ENCODE results near the gene TREM1. TPM values are rescaled to one million over a fixed set of nuclear protein-coding genes. Genes with fewer than 3 reads are reported as not detected.

The TREM1 gene
- total RNA-seq, 1 donor from 2014 or later, result 2.0 TPM

DNA sequence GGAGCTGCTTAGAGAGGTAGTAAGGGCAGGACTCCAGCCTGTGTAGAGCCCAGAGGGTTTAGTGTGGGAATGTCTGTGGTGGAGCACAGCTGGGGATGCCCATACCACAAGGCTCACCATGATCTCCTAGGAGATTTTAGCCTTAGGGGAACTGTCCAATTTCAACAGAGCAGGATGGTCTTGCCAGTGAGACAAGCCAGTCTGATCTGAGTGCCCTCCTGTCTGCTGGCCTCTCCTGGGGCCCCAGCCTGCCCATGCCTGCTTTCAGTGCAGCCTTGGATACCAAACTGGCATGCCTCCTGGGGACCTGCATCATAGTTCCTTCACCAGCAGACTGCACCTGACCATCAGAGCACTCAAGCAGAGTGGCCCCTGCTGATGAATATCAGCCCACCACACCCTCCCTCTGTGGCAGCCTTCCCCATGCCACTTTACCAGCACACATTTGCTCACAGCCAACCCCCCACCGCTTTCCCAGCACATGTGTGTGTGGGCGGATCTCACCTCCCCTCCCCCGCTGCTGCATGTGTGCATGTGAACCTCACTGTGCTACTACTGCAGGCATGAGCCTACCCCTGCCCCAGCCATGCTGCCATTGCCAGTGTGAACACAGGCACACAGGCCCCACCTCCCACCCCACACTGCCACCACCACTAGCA, 7.9 kb upstream of the TREM1 start:
- TF ChIP-seq, protein P1, sequence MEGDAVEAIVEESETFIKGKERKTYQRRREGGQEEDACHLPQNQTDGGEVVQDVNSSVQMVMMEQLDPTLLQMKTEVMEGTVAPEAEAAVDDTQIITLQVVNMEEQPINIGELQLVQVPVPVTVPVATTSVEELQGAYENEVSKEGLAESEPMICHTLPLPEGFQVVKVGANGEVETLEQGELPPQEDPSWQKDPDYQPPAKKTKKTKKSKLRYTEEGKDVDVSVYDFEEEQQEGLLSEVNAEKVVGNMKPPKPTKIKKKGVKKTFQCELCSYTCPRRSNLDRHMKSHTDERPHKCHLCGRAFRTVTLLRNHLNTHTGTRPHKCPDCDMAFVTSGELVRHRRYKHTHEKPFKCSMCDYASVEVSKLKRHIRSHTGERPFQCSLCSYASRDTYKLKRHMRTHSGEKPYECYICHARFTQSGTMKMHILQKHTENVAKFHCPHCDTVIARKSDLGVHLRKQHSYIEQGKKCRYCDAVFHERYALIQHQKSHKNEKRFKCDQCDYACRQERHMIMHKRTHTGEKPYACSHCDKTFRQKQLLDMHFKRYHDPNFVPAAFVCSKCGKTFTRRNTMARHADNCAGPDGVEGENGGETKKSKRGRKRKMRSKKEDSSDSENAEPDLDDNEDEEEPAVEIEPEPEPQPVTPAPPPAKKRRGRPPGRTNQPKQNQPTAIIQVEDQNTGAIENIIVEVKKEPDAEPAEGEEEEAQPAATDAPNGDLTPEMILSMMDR (conservative IDR thresholded peaks at IDR 0.05; ENCODE audit: low read depth, low read length), result no peak
- DNase-seq (ENCODE audit: low read depth), result no peak
- H3K4me3 ChIP-seq (ENCODE audit: low read depth, low read length), result no peak overlapping the region

DNA sequence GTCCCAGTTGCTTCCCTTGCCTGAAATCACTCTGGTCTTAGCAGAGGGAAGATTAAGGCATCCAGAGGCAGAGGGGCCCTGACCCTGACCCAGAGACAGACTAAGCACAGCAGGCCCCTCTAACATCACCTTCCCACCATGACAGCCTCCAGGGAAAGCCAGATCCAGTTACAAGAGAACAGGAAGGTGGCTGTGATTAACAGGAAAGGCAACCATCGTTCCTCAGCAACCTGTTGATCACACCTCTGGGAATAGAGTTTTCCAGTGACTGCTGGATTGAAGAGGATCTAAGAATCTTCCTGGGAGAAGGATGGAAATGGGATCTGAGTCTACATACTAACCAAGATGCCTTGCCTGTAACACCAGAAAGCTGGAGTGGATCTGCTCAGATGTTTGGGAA, 5.2 kb upstream of the TREM1 start:
- no peak for DNase-seq (ENCODE audit: low read depth)
- TF ChIP-seq, protein P1 (conservative IDR thresholded peaks at IDR 0.05; ENCODE audit: low read depth, low read length), result no peak
- H3K4me3 ChIP-seq (ENCODE audit: low read depth, low read length), result no peak overlapping the region

DNA sequence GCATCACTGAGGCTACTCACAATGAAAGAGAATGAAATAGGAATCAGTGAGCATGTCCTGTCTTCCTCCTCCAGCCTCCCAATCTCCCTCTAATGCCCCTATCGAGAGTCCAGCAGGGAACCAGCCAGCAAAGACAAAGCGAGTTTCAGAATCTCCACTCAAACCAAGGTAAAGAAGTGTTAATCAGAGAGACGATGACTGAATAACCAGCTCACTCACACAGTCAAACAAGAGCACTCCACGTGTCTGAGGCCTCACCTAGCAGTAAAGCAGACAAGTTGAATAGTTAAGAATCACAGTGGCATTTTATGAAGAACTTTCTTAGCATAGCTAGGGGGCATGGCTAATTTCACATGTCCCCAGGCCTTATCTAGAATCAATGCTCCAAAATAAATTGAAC, 3.3 kb upstream of the TREM1 start:
- TF ChIP-seq, protein P1 (conservative IDR thresholded peaks at IDR 0.05; ENCODE audit: low read depth, low read length), result no peak
- DNase-seq (ENCODE audit: low read depth), result no peak
- H3K4me3 ChIP-seq (ENCODE audit: low read depth, low read length), result no peak overlapping the region

DNA sequence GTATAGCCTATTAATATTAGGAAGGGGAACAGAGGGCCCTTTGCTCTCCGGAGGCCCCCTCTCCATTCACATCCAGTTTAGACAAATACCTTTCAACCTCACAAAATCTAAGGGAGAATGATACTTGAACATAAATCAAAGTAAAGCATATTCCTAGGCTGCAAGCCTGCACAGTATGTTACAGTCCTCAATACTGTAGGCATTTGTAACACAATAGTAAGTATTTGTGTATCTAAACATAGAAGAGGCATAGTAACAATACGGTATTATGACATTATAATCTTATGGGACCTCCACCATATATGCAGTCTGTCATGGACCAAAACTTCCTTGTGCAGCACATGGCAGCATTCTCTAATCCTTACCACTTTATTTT, 2.3 kb upstream of the TREM1 start:
- TF ChIP-seq, protein P1 (conservative IDR thresholded peaks at IDR 0.05; ENCODE audit: low read depth, low read length), result no peak
- no peak for DNase-seq (ENCODE audit: low read depth)
- H3K4me3 ChIP-seq (ENCODE audit: low read depth, low read length), result no peak overlapping the region

DNA sequence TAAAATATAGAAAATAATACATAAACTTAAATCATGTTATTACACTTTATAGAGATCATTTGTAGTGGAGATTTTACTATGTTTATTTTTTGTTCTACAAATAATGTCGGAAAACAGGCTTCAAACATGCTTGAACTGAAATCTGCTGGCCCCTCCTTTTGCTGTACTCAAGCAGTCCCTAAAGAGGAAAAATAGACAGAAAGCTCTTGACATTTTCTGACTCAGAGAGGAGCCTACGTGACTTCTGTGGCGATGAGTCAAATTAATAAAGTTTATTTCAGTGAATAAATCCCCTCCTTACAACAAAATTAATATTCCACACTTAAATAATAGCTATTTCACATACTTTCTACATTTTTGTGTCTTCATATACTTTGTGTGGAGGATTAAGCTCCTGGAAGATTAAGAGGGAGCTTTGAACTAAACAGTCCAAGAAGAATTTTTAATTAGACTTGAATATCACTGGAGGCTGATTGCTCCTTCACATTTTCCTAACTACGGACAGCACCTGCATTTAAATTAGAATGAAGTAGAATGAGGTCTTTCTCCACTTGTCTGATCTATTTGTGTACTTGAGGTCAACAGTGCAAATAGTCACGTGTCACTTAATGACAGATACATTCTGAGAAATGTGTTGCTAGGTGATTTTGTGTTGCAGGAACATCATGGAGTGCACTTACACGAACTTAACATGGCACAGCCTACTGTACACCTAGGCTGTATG, 1.7 kb upstream of the TREM1 start:
- no peak for DNase-seq (ENCODE audit: low read depth)
- no peak overlapping the region for H3K4me3 ChIP-seq (ENCODE audit: low read depth, low read length)
- TF ChIP-seq, protein P1 (conservative IDR thresholded peaks at IDR 0.05; ENCODE audit: low read depth, low read length), result no peak

DNA sequence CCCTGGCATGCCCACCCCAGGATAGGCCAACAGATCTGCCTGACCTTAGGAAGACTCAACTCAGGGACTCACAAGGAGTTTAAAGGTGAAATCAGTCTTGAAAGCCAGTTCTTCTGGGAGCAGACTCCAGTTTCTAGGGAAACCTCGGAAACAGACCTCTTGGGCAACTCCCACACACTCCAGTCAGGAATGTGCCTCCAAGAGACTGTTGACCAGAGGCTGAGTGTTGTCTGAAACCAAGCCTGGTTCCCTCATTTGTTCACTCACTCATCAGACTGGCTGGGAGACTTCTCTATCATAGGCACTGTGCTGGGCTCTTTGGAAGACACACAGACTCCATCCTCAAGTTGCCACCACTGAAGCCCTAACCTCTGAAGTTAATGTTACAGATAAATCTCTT, 1.8 kb downstream of the TREM1 start:
- peak; percentile 20 for DNase-seq (ENCODE audit: low read depth)
- TF ChIP-seq, protein P1 (conservative IDR thresholded peaks at IDR 0.05; ENCODE audit: low read depth, low read length), result no peak
- H3K4me3 ChIP-seq (ENCODE audit: low read depth, low read length), result no peak overlapping the region

DNA sequence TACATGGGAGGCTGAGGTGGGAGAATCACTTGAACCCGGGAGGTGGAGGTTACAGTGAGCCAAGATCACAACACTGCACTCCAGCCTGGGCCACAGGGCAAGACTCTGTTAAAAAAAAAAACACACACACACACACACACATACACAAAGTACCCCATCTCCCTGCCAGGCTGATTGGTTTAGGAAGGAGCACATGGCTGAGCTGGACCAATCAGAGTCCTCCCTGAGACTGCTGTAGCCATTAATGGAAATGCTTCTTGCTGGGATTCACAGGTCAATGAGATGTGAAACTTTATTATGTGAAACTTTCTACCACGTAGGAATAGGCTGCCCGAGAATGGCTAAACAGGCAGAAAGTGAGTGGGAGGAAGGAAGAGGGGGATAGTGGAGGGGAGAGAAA, 2.9 kb downstream of the TREM1 start:
- TF ChIP-seq, protein P1 (conservative IDR thresholded peaks at IDR 0.05; ENCODE audit: low read depth, low read length), result no peak
- no peak overlapping the region for H3K4me3 ChIP-seq (ENCODE audit: low read depth, low read length)
- DNase-seq (ENCODE audit: low read depth), result no peak
